Limb (tissue), 2 donors: ENCODE measurements around the gene APOBEC3C.
"Not testable (repeated sequence)": the region's sequence is repeated elsewhere in the genome, so short reads cannot be mapped to it uniquely, and the experiment has no call there.

ENCODE experiments used
- DNase-seq, 2 donors: peaks; one replicate each; pipeline ENCODE4 v3.0.0-alpha.2; 2016; ENCODE audit errors: extremely low spot score in 2 of 2

APOBEC3C gene

GRCh38 chr22:39020021-39020651 is 6.1 kb downstream of the APOBEC3C start:
- DNase-seq = not testable (repeated sequence)

GRCh38 chr22:39021552-39022250 is 7.6 kb downstream of the APOBEC3C start:
- DNase-seq = no peak

GRCh38 chr22:39024519-39025308 is 10.7 kb downstream of the APOBEC3C start:
- DNase-seq = no peak

GRCh38 chr22:39026509-39027150 is 12.6 kb downstream of the APOBEC3C start:
- no peak for DNase-seq

- no peak for DNase-seq
Measured at GRCh38 chr22:39027717-39028116, 13.7 kb downstream of the APOBEC3C start.

DNA sequence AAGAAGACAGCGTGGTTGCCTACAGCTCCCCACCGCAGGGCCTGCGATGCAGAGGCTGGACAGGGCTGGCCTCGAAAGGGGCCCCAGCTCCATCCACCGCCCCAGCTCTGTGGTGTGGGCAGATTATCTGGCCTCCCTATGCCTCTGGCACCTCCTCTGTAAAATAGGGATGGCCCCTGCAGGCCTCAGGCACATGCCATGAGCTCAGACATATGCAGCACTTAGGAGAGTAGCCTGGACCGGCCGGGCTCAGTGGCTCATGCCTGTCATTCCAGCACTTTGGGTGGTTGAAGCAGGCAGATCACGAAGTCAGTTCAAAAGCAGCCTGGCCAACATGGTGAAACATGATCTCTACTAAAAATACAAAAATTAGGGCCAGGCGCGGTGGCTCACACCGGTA is 14.2 kb downstream of the APOBEC3C start:
- DNase-seq = no peak

DNA sequence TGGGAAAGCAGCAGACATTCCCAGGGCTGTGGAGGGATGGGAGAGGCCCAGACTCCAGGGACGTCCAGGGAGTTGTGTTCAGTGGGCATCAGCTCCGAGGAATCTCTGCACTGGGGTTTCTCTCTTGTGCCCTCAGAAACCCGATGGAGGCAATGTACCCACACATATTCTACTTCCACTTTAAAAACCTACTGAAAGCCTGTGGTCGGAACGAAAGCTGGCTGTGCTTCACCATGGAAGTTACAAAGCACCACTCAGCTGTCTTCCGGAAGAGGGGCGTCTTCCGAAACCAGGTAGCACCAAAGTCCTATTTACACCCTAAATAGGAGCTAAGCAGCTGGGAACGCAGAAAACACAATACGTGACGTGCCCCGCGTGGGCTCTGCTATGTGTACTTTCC is 15.2 kb downstream of the APOBEC3C start:
- DNase-seq = no peak

- DNase-seq = no peak
Measured at GRCh38 chr22:39030705-39031104, 16.6 kb downstream of the APOBEC3C start.

DNA sequence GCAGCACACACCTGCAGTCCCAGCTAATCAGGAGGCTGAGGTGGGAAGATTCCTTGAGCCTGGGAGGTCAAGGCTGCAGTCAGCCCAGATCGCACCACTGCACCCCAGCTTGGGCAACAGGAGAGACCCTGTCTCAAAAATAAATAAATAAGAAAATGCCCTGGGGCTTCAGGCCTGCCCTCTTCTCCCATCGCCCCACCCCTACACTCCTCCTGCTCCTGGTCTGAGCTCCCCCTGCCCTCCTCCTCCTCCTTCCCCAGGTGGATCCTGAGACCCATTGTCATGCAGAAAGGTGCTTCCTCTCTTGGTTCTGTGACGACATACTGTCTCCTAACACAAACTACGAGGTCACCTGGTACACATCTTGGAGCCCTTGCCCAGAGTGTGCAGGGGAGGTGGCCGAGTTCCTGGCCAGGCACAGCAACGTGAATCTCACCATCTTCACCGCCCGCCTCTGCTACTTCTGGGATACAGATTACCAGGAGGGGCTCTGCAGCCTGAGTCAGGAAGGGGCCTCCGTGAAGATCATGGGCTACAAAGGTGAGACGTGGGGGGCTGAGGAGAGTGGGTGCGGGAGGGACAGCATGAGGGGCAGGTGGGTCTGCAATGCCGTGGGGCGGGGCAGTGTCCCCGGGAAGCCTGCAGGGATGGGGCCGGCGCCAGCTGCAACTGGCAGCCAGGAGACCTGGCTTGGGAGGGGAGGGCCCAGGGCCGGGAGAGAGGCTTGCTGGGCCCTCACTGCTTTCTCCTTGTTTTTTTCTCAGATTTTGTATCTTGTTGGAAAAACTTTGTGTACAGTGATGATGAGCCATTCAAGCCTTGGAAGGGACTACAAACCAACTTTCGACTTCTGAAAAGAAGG is 17.6 kb downstream of the APOBEC3C start:
- not testable (repeated sequence) for DNase-seq

- not testable (repeated sequence) for DNase-seq
Measured at GRCh38 chr22:39037071-39037470, 23.0 kb downstream of the APOBEC3C start.

GRCh38 chr22:39039306-39040126 is 25.5 kb downstream of the APOBEC3C start:
- no peak for DNase-seq

- not testable (repeated sequence) for DNase-seq
Measured at GRCh38 chr22:39040155-39040537, 26.1 kb downstream of the APOBEC3C start.

DNA sequence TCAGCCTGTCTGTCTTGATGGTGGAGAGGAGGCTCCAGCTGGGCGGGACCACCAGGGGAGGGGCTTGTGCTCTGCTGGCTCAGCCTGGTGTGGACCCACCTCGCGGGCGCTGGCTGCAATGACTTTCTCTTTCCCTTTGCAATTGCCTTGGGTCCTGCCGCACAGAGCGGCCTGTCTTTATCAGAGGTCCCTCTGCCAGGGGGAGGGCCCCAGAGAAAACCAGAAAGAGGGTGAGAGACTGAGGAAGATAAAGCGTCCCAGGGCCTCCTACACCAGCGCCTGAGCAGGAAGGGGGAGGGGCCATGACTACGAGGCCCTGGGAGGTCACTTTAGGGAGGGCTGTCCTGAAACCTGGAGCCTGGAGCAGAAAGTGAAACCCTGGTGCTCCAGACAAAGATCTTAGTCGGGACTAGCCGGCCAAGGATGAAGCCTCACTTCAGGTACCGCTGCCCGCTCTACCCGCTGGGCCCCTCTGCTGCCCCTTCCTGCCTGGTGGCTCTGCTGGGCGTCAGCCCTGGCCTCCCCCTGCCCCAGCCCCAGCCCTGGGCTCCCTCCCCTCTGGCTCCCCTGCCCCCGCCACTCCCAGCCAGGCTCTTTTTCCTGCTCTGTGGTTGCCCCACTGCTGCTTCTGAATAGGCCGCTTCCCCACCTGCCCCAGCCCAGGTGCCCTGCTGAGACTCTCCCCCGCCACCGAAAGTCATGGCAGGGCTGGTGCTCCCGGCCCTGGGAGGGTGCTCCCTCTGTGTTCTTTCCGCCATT is 26.7 kb downstream of the APOBEC3C start, which contains the start of gene APOBEC3F:
APOBEC3F (plus strand) TSS at position 327 of the 759 bp plus-strand sequence; CDS start at position 424, 97 bp downstream.
- peak in 1 of 2 donors; percentile 50 for DNase-seq

DNA sequence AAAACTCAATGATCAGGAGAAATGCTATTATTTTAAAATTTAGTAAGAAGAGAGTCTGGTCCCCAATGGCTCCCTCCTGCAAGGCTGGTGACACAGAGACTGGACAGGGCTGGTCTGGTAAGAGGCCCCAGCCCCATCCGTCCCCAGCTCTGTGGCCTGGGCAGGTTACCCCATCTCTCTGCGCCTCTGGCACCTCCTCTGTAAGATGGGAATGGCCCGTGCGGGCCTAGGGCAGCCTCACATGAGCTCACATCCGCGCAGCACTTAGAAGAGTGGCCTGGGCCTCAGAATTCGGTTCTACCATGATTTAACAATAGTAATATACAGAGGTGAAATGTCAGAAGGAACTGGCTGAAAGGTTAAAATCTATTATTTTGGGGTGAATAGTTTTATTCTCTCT is 27.9 kb downstream of the APOBEC3C start:
- no peak for DNase-seq

DNA sequence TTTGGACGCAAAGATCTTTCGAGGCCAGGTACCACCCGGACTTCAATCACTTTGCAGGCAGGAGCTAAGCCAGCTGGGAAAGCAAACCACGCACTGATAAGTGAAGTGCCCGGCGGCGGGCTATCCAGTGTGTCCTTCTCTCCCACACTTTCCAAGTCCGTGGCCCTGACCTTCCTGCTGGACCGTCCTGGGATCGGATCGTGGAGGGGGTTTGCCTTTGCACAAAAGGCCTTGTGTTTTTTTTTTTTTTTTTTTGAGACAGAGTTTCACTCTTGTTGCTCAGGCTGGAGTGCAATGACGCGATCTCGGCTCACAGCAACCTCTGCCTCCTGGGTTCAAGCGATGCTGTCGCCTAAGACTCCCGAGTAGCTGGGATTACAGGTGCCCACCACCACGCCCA is 29.0 kb downstream of the APOBEC3C start:
- DNase-seq = not testable (repeated sequence)

- DNase-seq = not testable (repeated sequence)
Measured at GRCh38 chr22:39045136-39045535, 31.1 kb downstream of the APOBEC3C start.

- DNase-seq = not testable (repeated sequence)
Measured at GRCh38 chr22:39049486-39049885, 35.4 kb downstream of the APOBEC3C start.

DNA sequence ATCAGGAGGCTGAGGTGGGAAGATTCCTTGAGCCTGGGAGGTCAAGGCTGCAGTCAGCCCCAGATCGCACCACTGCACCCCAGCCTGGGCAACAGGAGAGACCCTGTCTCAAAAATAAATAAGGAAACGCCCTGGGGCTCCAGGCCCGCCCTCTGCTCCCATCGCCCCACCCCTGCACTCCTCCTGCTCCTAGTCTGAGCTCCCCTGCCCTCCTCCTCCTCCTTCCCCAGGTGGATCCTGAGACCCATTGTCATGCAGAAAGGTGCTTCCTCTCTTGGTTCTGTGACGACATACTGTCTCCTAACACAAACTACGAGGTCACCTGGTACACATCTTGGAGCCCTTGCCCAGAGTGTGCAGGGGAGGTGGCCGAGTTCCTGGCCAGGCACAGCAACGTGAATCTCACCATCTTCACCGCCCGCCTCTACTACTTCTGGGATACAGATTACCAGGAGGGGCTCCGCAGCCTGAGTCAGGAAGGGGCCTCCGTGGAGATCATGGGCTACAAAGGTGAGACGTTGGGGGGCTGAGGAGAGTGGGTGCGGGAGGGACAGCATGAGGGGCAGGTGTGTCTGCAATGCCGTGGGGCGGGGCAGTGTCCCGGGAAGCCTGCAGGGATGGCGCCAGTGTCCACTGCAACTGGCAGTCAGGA is 37.9 kb downstream of the APOBEC3C start:
- DNase-seq = not testable (repeated sequence)

DNA sequence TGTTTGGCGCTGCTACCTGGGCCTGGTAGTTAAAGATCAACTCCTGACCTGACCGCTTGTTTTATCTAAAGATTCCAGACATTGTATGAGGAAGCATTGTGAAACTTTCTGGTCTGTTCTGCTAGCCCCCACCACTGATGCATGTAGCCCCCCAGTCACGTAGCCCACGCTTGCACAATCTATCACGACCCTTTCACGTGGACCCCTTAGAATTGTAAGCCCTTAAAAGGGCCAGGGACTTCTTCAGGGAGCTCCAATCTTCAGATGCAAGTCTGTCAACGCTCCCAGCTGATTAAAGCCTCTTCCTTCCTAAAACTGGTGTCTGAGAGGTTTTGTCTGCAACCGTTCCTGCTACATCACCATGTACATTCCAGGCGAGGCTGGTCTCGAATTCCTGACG is 41.6 kb downstream of the APOBEC3C start:
- no peak for DNase-seq
